ENCODE data around the gene LILRB3. TPM values are rescaled to one million over a fixed set of nuclear protein-coding genes. Genes with fewer than 3 reads are reported as not detected.

Gene LILRB3
- polyA plus RNA-seq, 1 donor (not counting 4 experiments of a cell fraction or from before 2014, with no cell fraction given), result not detected

DNA sequence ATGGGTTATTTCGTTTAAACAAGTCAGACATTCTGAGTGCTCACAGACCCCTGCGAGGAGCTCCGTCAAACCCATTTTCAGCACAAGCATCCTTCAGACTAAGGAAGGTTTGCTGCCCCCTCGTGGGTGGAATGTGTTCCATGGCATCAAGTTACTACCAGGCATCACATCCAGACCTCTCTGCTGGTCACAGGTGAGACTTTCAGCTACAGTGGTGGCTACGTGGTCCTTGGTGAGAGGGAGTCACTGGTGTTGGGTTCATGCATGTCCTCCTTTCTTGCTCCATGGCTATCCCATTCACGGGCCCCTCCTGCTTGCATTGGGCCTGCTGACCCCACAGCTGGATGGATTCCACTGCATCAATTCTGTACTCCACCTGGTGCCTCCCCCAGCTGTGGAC lies 43.3 kb upstream of the LILRB3 start:
- H3K4me1 ChIP-seq (ENCODE audit: control insufficient read depth, extremely low read depth, insufficient read depth, low read length), result no peaks in the 10 kb centered on the region
- no peaks in the 10 kb centered on the region for H3K36me3 ChIP-seq (ENCODE audit: control insufficient read depth in 2 of 2, extremely low read depth in 1 of 2, insufficient read depth in 2 of 2, low read length in 2 of 2)
- H3K79me2 ChIP-seq (ENCODE audit: control insufficient read depth, insufficient read depth, low read length), result no peaks in the 10 kb centered on the region
- no peaks in the 10 kb centered on the region for H3K27me3 ChIP-seq (ENCODE audit: control insufficient read depth, extremely low read depth, insufficient read depth, low read length)
- H3K9me1 ChIP-seq (ENCODE audit: control insufficient read depth, extremely low read depth, insufficient read depth, low read length), result no peaks in the 10 kb centered on the region
- no peak overlapping the region for H3K27ac ChIP-seq (ENCODE audit: control insufficient read depth, insufficient read depth, low read length)
- FAIRE-seq (no peak), DNase-seq (ENCODE audit: low read depth, low spot score) (peak; percentile 21)
- no peaks in the 10 kb centered on the region for H4K20me1 ChIP-seq (ENCODE audit: control insufficient read depth, extremely low read depth, insufficient read depth, low read length)
- no peak overlapping the region for H3K4me3 ChIP-seq (ENCODE audit: control insufficient read depth in 2 of 3, extremely low read depth in 1 of 3, insufficient read depth in 2 of 3, low read depth in 1 of 3, low read length in 3 of 3)
- dilution Hi-C loops (cut with MboI; ENCODE audit: extremely low pct_ligation_motif_present, low sequenced_read_pairs), result no loop called here
- no peak overlapping the region for H3K9ac ChIP-seq (ENCODE audit: control insufficient read depth, extremely low read depth, insufficient read depth, low read length)
- H3K4me2 ChIP-seq (ENCODE audit: control insufficient read depth, extremely low read depth, insufficient read depth, low read depth, low read length), result no peak overlapping the region
- no peaks in the 10 kb centered on the region for H3K9me3 ChIP-seq (ENCODE audit: control insufficient read depth, low read depth, low read length)
- TF ChIP-seq EZH2 (IDR thresholded peaks at IDR 0.05; ENCODE audit: low read length), result no peak
- TF ChIP-seq, protein P1, sequence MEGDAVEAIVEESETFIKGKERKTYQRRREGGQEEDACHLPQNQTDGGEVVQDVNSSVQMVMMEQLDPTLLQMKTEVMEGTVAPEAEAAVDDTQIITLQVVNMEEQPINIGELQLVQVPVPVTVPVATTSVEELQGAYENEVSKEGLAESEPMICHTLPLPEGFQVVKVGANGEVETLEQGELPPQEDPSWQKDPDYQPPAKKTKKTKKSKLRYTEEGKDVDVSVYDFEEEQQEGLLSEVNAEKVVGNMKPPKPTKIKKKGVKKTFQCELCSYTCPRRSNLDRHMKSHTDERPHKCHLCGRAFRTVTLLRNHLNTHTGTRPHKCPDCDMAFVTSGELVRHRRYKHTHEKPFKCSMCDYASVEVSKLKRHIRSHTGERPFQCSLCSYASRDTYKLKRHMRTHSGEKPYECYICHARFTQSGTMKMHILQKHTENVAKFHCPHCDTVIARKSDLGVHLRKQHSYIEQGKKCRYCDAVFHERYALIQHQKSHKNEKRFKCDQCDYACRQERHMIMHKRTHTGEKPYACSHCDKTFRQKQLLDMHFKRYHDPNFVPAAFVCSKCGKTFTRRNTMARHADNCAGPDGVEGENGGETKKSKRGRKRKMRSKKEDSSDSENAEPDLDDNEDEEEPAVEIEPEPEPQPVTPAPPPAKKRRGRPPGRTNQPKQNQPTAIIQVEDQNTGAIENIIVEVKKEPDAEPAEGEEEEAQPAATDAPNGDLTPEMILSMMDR (optimal IDR thresholded peaks at IDR 0.05 in 1 of 3, IDR thresholded peaks at IDR 0.05 in 1 of 3, conservative IDR thresholded peaks at IDR 0.05 in 1 of 3; ENCODE audit: extremely low read depth in 1 of 3, insufficient read depth in 2 of 3, low read length in 3 of 3), result peak; percentile 79 to 92 (median 79)
- H2AFZ ChIP-seq (ENCODE audit: control insufficient read depth, low read length), result no peak overlapping the region

- no peaks in the 10 kb centered on the region for H3K9me3 ChIP-seq (ENCODE audit: control insufficient read depth, low read depth, low read length)
- H3K27ac ChIP-seq (ENCODE audit: control insufficient read depth, insufficient read depth, low read length), result no peak overlapping the region
- no peaks in the 10 kb centered on the region for H3K36me3 ChIP-seq (ENCODE audit: control insufficient read depth in 2 of 2, extremely low read depth in 1 of 2, insufficient read depth in 2 of 2, low read length in 2 of 2)
- H3K4me2 ChIP-seq (ENCODE audit: control insufficient read depth, extremely low read depth, insufficient read depth, low read depth, low read length), result no peak overlapping the region
- TF ChIP-seq, protein P1 (optimal IDR thresholded peaks at IDR 0.05 in 1 of 3, IDR thresholded peaks at IDR 0.05 in 1 of 3, conservative IDR thresholded peaks at IDR 0.05 in 1 of 3; ENCODE audit: extremely low read depth in 1 of 3, insufficient read depth in 2 of 3, low read length in 3 of 3), result no peak
- no peak for TF ChIP-seq EZH2 (IDR thresholded peaks at IDR 0.05; ENCODE audit: low read length)
- no peaks in the 10 kb centered on the region for H4K20me1 ChIP-seq (ENCODE audit: control insufficient read depth, extremely low read depth, insufficient read depth, low read length)
- H3K4me3 ChIP-seq (ENCODE audit: control insufficient read depth in 2 of 3, extremely low read depth in 1 of 3, insufficient read depth in 2 of 3, low read depth in 1 of 3, low read length in 3 of 3), result no peak overlapping the region
- H3K27me3 ChIP-seq (ENCODE audit: control insufficient read depth, extremely low read depth, insufficient read depth, low read length), result no peaks in the 10 kb centered on the region
- no peaks in the 10 kb centered on the region for H3K4me1 ChIP-seq (ENCODE audit: control insufficient read depth, extremely low read depth, insufficient read depth, low read length)
- dilution Hi-C loops (cut with MboI; ENCODE audit: extremely low pct_ligation_motif_present, low sequenced_read_pairs), result no loop called here
- H3K9ac ChIP-seq (ENCODE audit: control insufficient read depth, extremely low read depth, insufficient read depth, low read length), result no peak overlapping the region
- no peaks in the 10 kb centered on the region for H3K9me1 ChIP-seq (ENCODE audit: control insufficient read depth, extremely low read depth, insufficient read depth, low read length)
- H3K79me2 ChIP-seq (ENCODE audit: control insufficient read depth, insufficient read depth, low read length), result no peaks in the 10 kb centered on the region
- FAIRE-seq (no peak), DNase-seq (ENCODE audit: low read depth, low spot score) (no peak)
- no peak overlapping the region for H2AFZ ChIP-seq (ENCODE audit: control insufficient read depth, low read length)
Measured at GRCh38 chr19:54262470-54262869, 39.7 kb upstream of the LILRB3 start.
